Kasumi-1 (cell line): Measurements from ENCODE around the gene C1orf105.
"Not testable (repeated sequence)": the region's sequence is repeated elsewhere in the genome, so short reads cannot be mapped to it uniquely, and the experiment has no call there.

Experiments
- DNase-seq, 2 experiments: peaks; one replicate each; lab custom pipeline; 2025; lab: John Stamatoyannopoulos, UW

C1orf105 gene

DNA sequence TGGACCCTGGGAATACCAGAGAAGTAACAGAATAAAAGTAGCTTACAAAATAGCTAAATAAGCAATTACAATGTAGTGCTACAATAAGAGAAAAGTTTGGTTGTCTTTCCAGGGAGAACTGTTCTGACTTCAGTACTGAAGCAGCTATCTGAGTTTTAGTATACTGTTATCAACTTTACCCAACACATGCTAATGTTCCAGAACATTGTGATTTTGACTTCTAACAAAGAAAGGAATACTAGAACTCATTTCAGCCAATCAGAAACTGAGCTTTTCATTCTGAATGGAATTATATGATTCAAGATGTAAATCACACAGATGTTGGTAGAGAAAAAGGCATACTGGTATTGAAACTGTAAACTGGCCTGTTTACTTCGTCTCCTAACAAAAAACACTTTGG is at the start of gene C1orf105:
Gene C1orf105 (plus strand): TSS at position 301 of the 400 bp plus-strand sequence. CDS start 201 bp downstream, outside the sequence.
- no peak for DNase-seq

- not testable (repeated sequence) for DNase-seq
Measured at GRCh38 chr1:172371646-172372045, 48.8 kb upstream of the C1orf105 start.

DNA sequence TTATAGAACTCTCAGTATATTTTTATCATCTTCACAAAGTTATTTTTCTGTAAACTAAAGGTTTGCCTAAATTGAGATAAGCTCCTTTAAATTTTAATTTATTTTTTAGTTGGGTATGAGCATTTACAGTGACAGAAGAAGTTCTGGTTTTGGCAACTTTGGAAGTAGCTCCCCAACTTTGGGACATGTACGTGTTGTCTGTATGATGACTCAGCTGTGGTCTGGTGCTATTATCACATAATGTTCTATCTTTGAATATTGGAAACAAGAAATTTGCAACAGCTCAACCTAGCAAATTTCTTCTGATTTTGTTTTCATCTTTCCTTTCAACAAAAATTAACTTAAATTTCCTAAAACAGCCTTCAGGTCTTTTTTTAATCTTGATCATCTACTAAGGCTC is 46.6 kb upstream of the C1orf105 start:
- DNase-seq: peak in 1 of 2 experiments; percentile 14

- no peak for DNase-seq
Measured at GRCh38 chr1:172375211-172375631, 45.3 kb upstream of the C1orf105 start.

DNA sequence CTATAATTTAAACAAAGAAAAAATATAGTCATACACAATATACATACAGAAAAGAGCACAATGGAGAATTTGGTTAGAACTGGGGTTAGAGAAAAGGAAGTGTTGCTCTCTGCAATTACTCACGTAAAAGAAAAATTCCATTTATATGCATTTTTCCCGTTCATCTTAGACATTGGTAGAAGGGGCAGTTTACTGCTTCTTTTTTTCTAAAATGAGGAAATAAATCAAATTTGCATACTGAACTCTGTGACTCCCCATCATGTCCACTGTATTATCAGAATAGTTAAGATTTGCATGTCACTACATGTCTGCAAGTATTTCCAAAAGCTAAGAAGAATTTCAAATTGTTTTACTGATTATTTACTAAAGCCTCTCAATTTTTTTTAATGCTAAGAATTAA is 44.1 kb upstream of the C1orf105 start:
- no peak for DNase-seq

DNA sequence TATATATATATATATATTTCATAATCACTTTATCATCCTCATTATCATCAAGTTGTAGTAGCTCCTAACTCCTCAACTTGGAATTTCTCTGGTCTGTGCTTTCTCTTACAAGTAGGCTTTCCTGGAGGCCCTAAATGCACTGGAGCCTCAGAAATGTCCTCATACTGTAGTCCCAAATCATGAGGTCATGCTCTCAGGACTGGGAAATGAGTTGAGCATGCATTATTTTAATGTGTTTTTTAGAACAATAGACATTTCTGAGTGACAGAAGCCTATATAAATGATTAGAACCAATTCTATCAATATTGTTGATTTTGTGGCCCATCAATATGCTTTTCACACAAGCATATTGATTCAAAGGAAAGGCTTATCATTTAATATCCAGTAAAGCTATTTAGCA is 42.9 kb upstream of the C1orf105 start:
- no peak for DNase-seq

DNA sequence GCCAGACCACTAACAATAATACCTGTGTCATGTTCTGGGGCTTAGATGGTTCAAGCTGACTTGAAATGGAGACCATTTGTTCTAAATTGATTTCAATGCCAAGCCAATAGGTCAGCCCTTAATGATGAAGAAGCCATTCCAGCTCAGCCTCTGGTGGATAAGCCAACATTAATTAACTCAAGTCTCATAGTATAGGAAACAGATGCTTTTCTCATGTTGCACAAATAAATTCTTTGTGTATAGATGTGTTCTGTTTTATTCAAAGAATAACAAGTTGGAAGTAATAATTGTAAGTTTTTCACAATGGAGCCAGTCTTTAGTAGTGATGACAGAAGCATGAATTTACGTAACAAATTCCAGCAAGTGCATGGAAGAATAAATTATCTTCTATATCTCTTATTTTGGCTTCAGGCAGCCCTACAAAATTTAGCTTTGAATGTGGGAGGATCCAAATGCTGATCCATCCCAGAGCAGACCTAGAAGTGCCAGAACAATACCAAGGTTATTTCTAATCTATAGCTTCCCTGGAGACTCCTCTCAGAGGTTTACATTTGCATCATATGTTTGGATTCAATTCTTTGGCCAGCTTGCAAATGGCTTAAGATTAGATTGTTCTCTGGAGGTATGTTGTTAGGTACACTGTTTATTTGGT is 42.2 kb upstream of the C1orf105 start:
- no peak for DNase-seq

DNA sequence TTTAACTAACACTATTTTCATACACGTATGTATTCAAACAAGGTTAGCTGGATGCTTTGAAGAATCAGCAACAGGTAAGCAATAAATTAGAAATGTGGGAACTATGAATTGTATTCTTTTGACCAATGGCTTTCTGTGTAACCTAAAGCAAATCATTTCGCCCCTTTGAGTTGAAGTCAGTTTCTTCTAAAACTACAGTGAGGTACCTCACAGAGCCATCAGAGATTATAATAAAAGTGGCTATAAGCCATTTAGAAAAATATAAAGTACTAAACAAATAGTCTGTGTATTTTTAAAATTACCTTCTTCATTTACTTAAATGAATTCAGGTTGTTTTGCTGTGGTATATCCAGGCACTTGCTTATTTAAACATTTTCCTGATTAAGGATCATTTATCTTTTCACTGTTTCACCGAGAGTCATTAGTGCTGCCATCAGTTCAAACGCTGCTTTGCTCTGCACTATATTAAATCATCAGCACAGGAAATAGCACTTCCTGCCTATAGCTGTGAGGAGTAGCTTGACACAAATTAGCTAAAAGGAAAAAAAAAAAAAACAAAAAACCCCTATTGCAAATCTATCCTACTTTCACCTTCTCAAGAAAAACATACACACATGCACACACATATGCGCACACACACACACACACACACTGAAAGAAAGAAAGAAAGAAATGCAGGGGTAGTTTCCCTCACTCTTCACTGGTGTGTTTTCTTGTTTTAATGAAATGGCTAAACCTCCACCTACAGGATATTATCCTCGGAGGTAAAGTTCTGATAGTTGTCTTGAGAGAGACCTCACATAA is 39.8 kb upstream of the C1orf105 start:
- DNase-seq: peak; percentile 11 to 31

- no peak for DNase-seq
Measured at GRCh38 chr1:172381946-172382345, 38.5 kb upstream of the C1orf105 start.

DNA sequence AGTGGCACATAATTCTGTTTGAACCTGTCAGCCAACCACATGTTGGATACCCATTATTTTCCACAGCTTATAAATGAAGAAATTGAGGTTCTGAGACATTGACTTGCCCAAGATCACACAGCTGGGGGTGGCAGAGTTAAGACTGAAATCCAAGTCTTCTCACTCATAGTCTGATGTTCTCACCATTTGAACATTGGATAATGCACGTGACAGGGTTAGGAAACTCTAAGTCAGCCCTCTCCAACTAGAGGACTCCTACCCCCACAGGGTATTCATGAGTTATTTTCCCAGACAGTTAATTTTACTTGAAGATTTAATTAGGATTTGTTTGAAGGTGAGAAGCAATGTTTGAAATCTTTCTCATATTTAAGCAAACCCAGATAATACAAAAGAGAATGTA is 38.1 kb upstream of the C1orf105 start:
- DNase-seq: no peak

- DNase-seq: no peak
Measured at GRCh38 chr1:172382990-172383389, 37.5 kb upstream of the C1orf105 start.

DNA sequence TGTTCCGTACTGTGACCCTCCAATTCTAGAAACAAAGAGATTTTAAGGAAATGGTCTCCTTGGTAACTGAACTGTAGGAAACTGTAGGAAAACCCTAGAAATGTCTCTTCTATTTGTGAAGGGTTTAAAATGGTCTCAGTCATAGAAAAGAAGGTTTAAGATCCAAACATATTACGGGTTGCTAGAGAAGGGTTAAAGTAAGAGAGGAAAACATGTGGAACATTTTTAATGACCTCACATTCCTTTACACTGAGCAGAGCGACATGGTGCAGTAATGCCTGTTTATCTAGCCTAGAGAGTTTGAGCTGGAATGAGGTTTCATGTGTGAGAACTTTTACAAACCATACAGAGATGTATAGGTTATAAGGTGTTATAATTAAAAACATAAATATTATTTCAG is 36.9 kb upstream of the C1orf105 start:
- no peak for DNase-seq

GRCh38 chr1:172384656-172385055 is 35.8 kb upstream of the C1orf105 start:
- DNase-seq: no peak

DNA sequence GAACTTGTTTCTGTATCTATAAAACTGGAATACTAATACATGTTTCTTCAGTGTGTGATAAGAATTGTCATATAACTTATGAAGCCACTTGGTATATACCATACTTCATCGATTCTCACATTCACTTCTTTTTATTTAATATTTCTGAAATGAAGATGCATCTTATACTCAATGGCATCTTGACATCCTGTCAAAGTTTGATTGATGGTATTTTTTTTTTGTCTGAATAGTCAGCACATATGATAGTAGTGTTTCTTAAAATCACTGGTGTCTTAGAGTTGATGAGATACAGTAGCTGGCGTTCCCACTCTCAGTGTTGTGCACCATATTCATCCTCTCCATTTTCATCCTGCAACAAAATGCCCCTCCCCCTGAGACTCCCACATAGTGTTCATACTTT is 34.4 kb upstream of the C1orf105 start:
- DNase-seq: no peak

GRCh38 chr1:172388490-172388889 is 32.0 kb upstream of the C1orf105 start:
- no peak for DNase-seq

DNA sequence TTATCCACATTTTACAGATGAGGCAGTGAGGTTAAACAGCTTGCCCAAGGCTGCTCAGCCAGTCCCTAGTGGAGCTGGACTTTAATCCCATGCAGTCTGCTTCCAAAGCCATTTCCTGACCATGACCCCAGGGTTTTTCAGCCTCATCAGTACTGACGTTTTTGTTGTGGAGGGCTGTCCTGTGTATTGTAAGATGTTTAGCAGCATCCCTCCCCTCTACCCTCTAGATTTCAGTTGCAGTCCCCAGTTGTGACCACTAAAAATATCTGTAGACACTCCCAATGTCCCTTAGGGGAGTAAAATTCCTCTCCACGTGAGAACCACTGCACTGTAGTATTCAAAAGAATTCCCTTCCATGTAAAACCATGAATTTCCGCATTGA is 30.2 kb upstream of the C1orf105 start:
- no peak for DNase-seq

DNA sequence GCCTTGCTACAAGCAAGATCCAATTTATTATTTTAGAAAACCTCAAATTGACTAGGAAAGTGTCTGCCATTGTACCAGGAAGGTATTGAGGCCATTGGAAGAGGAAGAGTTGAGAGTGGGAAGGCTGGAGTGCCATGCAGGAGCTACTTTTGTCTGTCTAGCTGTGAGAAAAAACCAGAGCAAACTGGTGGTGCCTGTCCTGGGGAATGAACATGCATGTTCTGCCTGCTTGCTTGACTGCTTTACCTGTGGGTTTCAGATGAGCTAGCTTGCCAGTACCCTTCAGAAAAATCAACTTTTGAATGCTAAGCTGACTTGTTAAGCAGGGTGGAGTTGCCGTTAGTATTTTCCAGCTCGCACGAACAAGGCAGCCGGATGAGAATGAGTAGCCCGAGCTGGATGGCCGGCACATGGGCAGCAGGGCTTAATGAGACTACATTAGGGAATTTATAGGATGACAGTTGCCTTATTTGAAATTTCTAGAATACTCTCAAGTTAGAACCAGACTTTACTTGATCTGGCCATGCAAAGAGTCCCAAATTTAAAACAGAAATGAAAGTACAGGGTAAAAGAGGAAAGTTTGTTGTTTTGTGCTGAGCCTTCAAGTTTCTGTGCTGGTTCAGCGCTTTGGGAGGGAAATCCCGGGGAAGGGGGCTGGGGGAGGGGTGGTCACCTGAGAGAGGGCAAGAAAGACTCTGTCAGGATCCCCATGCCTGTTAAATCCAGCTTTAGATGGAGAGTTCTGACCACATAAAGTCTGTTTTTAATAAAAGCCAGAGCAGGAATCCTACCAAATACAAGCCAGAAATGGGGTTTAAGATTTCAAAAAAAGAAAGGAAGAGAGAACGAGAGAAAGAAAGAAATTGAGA is 29.6 kb upstream of the C1orf105 start:
- DNase-seq: no peak

DNA sequence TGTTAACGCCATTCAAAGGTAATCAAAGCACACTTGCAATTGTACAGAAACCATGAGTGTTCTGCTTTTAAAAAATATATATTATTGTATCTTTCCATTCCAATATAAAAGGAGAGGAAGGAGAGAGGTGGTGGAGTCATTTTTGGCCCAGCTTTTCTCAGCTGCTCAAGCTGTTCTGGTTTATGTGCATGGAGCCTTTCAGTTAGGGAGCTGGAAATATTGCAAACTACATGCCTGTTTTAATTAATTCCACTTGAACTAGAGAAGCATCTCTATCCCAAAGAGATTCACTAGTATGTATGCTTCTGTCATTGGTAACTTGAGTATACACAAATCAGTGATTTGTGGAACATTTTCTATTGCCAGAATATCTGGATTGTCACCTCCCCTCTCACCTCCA is 28.5 kb upstream of the C1orf105 start:
- no peak for DNase-seq

DNA sequence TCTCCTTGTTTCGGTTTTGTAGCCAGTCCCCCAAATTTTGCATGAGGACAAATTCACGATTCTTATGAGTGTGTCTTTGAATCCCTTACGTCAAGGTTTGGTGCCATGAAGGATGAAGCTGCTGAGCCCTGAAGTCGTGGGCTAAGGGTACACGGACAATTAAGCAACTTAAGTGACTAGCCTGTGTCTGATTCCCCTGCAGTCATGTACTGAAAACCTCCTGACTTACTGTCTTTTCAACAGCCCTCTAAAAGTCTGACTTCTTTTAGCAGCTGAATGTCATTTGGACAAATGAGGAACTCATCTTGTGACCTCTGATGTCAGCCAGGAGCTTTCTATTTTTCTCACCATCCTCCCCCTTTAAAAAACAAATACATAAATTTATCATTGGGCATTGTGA is 27.1 kb upstream of the C1orf105 start:
- DNase-seq: peak in 1 of 2 experiments; percentile 25

DNA sequence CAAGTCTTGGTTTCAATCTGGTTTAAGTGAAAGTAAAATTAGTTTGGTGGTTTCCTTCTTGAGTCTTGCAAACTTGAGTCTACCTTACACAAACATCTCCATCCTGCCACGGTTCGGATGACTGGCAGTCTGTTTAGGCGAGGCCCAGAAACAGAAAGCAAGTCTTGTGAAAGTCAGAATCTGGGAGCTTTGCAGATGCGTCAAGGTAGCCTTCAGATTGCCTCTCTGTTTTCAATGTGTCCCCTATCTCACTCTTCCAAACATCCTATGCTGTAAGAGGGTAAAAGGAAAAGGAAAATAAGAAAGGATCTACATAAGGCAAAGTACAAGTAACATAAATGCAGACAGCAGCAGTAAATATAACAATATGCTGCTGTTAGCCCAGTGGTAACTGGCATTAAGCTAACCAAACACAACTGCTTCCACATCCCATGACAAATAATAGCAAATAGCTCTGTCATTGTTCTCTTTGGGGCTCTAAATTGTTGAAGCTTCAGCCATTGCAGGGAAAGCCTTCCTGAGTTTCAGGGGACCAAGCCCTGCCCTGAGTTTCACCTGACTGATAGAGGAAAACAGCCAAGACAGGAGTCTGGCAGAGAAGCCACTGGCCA is 26.2 kb upstream of the C1orf105 start:
- DNase-seq: no peak

DNA sequence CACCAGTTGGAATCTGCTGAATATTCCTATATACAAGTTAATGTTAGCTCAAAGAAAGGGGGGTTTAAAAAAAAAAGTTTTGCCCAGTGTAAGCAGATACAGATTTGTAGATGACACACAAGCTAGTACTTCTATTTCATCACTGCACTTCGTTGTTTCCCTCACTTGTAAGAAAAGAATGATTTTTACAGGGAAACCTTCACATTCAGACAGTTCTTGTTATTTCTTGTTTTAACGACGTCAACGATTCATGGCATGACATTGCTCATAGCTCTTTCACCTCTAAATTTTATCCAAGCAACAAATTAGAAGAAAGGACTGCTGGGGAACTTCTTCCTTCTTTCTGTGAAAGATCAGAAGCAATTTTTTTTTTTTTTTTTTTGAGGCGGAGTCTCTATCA is 25.7 kb upstream of the C1orf105 start:
- DNase-seq: no peak

GRCh38 chr1:172395576-172395975 is 24.9 kb upstream of the C1orf105 start:
- no peak for DNase-seq
